ENCODE measurements around the gene XKR8.

The XKR8 gene

DNA sequence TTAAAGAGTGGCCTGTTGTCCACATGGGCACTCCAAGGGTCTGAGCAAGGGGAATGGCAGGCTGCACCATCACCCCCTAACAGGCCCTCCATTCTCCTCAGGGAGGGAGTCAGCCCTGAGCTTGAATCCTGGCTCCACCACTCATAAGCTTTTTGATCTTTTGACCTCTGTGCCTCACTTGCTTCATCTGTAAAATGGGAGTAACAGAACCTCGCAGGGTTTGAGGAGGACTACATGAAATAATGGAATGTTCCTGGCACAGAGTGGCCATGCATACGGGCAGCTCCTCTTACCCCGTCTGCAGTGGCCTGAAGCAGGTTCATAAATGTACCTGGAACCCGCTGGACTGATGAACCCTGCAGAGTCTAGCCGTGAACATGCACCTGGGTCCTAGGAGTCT, 2.1 kb upstream of the XKR8 start:
- no peak for DNase-seq

DNA sequence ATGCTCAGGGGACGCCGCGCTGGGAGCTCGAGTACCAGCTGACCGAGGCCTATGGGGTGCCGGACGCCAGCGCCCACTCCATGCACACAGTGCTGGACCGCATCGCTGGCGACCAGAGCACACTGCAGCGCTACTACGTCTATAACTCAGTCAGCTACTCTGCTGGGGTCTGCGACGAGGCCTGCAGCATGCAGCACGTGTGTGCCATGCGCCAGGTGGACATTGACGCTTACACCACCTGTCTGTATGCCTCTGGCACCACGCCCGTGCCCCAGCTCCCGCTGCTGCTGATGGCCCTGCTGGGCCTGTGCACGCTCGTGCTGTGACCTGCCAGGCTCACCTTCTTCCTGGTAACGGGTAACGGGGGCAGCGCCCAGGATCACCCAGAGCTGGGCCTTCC, 1.3 kb upstream of the XKR8 start:
- no peak for DNase-seq

DNA sequence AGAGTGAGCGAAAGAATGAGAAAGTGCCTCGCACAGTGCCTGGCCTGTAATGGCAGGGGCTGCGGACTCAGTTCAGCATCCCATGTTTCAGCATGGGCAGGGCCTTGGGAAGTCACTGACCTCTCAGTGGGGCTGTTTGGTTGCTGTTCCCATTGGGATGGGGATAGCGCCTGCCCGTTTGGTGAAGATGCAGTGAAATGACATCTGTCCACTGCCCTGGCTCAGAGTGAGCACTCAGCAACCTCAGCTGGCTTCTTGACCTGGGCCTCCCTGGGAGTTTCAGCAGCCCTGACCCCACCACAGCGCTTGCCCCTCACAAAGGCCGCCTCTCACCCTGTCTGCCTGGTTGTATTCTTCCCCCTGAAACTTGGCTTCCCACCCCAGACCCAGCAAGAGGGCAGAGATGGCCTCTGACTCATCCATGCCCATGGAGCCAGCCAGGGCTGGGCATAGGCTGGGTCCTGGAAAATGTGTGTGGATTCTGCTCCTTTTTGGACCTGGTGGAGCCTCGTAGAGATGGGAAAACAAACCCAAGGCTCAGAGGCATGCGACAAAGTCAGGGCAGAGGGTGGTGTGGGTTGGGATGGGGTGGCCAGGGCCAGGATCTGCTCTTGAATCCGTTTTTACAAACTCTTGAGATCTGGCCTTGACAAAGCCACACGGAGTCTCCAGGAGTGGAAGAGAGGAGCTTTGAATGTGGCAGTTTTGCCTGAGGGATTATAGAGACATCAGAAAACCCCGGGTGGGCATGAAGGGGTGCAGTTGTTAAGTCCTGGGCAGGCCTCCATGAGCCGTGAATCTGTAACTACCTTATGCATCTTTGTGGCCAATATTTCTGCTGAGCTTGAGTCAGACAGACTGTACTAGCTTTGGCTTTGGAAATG, 1.2 kb downstream of the XKR8 start:
- no peak for DNase-seq

DNA sequence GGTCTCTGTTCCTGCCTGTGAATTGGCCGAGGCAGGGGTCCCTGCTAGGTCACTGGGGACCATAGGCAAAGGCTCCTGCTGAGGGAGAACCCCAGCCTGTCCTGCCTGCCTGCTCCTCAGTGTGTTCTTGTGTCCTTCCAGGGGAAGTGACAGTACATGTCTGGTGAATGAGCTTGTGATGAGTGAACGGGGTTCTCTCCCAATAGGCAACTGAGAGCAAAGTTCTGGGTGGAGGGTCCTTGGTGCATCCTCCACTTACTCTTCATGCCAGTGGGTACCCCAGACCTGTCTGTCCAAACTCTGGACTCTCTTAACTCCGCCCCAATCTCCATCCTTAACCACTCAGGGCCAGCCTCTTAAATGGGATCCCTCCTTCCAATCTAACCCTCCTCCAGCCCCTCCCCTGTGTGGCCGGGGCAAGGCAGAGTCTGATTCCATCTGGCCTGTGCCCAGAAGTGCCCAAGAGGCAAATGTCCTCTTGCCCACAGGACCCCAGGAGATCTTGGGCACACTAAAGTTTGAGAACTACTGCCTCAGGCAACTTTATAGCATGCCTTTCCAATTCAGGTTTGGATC, 2.0 kb downstream of the XKR8 start:
- no peak for DNase-seq

DNA sequence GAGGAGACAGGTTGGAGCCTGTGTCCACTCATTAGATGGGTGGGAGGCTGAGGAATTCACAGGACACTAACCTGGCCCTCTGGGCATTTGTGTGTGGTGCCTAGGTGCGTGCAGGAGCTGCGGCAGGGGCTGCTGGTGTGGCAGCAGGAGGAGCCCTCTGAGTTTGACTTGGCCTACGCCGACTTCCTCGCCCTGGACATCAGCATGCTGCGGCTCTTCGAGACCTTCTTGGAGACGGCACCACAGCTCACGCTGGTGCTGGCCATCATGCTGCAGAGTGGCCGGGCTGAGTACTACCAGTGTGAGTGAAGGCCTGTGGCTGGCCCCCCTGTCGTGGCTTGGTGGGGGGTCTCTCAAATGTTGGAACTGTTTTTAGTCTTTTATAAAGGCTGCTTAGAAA, 3.6 kb downstream of the XKR8 start:
- no peak for DNase-seq

DNA sequence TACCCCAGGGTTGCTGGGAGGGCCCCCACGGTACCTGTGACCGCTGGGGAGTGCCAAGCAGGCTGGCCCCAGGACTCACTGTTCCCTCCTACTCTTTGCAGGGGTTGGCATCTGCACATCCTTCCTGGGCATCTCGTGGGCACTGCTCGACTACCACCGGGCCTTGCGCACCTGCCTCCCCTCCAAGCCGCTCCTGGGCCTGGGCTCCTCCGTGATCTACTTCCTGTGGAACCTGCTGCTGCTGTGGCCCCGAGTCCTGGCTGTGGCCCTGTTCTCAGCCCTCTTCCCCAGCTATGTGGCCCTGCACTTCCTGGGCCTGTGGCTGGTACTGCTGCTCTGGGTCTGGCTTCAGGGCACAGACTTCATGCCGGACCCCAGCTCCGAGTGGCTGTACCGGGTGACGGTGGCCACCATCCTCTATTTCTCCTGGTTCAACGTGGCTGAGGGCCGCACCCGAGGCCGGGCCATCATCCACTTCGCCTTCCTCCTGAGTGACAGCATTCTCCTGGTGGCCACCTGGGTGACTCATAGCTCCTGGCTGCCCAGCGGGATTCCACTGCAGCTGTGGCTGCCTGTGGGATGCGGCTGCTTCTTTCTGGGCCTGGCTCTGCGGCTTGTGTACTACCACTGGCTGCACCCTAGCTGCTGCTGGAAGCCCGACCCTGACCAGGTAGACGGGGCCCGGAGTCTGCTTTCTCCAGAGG, 6.8 kb downstream of the XKR8 start:
- no peak for DNase-seq

DNA sequence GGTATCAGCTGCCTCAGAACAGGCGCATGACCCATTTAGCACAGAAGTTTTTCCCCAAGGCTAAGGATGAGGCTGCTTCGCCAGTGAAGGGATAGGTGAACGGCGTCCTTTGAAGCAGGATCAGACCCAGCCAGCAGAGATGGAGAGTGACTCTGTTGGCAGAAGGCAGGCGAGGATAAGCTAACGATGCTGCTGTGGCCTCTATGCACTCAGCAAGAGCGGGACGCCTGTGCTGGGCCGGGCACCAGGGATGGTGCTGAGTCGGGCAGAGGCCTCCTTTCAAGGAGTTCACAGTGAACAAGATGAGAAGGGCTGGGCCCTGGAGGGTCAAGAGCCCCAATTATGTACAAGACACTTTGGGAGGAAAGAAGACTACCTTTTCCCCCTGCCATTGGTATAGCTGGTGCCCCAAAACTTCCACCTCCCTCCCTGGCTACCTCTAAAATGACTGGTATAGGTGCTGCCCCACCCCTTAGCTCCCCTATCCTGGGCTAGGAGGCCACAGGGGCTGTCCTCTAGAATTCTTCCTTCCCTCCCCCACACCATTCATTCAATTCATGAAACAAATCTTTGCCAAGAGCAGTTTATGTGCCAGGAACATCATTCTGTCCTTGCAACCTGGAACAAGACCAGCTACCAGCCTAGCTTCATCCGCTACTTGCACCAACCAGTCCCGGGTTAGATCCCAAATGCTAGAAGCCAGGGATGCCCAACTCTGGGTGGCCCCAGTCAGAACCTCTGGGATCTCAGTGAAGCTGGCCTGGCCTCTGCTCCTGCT, 7.5 kb downstream of the XKR8 start:
- no peak for DNase-seq

DNA sequence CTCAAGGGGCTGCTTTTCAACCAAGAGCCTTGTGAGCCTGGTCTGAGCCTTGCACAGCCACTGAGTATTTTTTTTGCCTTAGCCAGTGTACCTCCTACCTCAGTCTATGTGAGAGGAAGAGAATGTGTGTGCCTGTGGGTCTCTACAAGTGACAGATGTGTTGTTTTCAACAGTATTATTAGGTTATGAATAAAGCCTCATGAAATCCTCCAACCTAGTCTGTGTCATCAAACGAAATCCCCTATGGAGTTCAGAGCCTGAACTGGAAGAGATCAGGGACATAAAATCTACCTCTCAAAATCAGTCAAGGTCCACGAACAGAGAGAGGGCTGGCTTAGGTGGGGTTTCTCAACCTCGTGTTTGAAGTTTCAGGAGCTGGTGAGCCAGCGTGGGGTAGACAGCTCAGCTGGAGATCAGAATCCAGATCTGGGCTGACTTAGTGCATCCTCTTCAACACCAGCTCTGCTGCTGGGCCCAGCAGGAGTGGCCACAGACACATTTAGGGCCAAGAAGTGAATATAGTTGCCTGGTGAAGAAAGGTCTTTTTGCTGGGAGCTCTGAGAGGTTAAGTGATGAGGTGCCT, 8.2 kb downstream of the XKR8 start:
- DNase-seq = no peak

DNA sequence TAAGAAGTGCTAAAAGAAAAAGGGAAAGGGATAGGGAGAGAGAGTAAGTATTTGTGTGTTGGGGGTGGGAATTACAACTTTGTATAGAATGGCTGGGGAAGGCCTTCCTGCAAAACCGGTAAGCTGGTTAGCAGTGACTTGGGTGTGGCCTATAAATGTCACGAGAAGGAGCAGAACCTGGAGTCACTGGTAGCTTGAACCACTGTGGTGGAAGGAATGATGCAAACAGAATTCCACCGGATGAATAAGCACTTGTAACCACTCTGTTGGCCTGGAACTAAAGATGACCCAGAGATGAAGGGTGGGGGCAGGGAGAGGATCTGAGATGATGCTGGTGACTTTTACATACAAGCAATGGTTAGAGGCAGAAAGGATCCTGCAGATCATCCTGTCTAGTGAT, 8.9 kb downstream of the XKR8 start:
- DNase-seq = no peak

DNA sequence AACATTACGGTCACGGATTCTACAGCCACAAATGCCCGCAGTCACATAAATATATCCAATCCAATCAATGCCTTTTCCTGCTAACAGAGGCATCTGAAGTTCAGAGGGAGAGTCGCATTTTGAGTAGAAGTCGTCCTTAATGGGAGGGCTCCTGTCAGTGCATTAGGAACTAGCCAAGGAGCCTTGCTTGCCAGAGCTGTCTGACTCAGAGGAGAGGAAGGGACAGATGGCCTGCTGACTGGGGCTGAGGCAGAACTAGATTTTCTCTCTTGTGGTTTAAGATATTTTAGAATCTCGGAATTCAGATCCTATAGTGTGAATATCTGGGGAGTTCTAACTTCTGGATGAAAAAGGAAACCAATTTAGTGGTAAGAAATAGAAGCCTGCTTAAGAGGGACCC, 10.6 kb downstream of the XKR8 start:
- no peak for DNase-seq

DNA sequence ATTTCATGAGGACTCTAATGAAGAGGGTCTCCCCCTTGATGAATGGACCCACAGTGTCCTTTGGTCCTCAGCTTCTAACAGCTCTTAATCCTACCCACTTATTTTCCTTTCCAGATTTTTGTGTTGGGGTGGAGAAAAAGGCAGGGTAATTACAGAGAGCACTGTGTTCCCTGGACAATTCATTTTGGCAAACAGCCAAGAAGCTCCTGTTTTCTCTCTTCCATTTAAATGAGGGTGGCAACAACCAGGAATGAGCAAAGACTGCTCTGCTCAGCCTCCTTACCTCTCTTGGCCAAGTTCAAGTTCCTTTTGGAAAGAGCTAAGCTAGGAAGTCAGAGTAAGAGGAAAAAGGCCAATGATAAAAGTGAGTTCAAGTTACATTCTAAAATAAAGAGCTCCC, 11.9 kb downstream of the XKR8 start:
- DNase-seq = no peak

DNA sequence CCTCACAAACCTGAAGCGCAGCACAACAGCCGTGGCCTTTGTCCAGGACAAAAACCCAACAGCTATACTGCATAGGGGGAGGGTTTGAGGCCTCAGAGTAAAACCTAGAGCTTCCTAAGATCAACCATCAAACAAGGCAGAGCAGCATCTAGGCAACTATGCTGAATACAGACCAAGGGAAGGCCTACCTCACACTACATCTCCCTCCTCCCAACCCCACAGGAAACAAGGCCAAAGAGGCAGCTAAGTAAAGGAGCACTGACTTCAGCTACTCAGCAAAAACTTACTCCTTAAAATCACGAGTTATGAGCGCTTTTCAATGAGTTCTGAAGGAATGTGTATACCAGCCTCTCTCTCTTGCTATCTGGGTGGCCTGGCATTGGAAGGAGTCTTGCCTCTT, 12.4 kb downstream of the XKR8 start:
- no peak for DNase-seq

DNA sequence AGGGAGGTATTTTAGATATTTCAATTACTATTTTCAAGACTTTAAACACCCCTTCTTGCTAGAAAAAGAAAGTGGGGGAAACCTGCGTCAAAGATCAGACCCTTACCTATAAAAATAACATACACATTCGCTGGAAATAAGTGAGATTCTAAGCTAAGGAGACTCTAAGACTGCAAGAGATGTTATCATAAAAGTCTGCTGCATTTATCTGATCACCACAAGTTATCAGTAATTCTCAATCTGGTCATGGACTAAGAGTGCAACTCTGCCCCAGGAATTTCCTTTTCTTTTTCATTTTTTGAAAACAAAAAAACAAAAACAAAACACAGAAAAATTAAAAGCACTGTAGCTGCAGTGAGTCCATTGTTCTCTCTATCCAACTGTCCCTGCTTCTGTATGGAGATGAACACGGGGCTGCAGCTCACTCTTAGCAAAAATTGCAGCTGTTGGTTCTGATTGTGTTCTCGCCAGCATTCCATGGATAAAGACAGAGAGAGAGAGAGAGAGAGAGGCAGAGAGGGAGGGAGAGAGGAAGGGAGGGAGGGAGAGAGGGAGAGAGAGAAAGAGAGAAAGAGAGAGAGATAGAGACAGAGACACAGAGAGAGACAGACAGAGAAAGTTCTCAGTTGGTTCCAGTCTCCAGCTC, 14.1 kb downstream of the XKR8 start:
- DNase-seq = no peak

DNA sequence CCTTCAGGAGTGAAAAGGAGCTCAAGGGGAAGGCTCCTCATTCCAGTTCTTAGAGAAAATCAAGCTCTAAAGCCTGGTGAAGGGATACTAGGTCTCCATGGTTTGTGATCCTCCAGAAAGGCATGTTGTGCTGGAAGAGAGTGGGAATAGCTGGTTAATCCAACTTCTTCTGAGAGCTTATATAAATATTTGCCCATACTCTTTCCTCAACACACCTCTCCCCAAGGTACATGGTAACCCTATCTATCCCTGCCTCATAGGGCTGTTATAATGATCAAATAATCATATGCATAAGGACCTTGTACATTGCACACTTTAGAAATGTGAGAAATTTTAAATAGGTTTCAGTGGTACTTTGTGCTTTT, 14.6 kb downstream of the XKR8 start:
- no peak for DNase-seq

DNA sequence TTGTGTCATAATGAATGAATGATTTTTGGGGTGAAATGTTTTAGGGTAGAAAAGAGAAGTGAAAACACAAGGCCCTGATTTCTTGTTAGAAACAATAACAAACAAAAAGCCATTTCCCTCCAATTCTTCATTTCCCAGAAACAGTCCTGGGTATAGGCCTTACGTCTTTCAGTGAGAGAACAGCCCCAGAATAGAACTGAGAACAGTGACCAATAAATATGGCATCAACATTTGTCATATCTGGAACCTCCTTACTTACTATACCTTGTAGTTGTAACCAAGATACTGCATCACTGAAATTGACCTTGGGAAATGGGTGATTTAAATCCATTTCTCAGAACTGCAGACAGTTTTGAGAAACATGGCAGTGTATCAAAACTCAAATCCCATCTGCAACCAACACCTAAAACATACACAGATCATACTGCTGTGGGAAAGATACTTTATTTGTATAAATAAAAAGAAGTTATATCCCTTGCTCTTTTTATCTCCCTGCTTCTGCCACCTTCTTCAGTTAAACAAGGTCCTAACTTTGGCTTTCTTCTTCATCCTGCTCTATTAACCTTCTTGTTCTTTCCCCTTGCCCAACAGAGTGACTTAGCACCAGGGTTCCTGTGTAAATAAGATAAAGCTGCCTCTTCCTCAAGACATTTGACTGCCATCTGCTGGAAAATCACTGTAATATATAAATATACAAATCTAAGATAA, 19.5 kb downstream of the XKR8 start:
- DNase-seq = no peak

DNA sequence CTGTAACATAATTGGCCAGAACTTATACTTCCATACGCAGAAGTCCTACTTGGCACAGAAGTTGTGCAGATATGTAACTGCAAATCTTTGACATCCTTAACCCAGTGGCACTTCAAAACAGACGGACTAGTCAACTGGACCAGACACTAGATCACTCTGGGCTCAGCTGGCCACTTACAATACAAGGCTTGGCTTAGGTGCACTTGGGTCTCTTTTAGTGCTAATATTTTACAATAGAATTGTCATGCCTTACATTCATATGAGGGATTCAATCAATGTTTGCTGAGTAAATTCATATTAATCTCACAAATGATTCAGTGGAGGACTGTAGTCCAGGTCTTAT, 20.1 kb downstream of the XKR8 start:
- no peak for DNase-seq

DNA sequence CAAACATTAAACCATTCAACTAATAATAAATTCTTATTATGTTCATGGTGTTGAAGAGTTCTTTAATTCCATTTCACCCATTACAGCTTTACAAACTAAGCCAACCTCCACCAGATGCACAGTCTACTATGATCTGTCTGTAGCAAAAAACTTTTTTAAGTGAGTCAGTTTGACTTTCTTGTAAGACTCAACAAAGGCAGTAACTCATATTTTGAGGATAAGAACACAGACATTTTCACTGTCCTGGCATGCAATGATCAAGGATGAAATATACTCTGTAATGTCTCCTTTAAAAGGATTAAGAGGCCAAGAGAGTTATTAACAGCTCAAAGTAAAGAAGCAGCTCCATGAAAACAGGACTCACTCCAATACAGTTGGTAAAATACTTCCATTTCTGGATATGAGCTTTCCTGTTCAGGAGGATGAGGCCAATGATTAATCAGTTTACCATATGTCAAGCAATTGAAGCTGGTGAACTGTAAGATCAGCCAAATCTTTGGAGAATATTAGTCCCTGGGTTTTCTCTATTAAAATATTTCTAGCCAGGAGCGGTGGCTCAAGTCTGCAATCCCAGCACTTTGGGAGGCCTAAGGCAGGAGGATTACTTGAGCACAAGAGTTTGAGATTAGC, 20.6 kb downstream of the XKR8 start:
- no peak for DNase-seq

DNA sequence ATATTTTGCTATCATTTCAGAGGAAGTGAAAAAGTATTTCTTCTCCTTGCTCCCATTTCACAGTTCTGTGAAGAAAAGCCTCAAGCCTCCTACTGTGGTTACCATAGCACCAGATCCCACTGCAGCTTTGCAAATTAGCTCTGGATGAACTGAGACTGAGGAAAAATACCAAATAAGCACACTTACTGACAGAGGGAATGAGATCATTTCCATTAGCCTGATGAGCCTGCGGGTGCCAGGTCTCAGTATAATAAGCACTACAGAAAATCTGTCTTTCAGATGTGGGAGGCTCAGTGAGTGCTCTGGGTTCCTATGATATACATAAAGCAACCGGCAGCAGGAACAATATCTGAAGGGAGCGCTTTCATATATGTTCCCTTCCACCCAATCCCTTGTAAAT, 21.4 kb downstream of the XKR8 start:
- DNase-seq = no peak

DNA sequence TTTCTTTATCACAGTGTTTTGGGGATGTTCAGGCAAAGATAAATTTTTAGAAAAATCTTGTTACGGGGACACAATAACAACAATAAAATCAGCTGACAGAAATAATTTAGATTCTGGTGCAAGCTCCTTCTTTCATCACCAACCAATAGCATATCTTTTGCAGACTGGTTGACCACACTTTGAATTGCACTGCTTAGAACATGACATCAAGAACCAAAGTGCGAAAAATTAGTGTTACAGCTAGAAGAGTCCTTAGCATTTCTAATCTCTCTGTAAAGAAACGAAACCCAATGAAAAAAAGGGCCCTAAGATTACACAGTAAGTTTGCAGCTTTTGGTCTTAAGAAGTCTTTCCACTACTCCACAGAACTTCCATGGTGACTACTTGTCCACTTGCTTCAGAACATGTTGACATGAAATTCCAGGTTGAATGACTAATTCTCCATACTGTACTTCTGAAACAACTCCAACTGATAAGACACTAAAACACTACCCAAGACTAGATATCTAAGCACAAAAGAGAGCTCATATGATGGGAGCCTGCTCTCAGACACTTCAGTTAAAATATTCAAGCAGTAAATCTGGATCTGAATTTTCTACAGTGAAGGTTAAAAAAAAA, 31.3 kb downstream of the XKR8 start:
- DNase-seq = no peak

DNA sequence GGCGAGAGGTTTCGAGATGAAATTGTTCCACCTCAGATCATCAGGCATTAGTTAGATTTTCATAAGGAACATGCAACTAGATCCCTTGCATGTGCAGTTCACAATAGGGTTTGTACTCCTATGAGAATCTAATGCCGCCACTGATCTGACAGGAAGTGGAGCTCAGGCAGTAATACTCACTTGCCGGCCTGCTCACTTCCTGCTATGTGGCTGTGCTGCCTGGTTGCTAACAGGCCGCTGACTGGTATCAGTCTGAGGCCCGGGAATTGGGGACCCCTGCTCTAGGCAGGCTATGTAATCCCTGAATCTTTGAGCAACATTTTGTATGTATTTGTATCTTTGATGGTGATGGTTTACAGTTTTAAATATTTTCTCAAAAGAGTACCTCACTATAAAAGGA, 32.5 kb downstream of the XKR8 start:
- DNase-seq = peak in 2 of 4 experiments; percentile 28 to 40

DNA sequence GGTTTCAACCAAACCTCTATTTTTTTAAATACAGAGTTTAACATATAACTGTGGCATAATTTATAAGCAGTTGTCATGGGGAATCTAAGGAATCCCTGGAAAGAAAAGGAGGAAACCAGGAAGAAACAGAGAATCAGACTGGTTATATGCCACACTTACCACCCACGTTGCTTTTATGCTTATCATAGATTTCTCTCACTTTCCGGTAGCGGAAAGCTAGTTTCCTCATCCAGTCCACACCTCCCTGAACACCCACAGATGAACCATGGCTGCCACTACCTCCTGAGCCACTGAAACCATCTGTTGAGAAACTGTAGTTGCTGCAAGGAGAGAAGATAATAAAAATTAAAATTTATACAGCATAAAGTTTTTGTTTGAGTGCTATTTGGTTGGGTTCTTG, 33.5 kb downstream of the XKR8 start:
- no peak for DNase-seq

Data from activated naive CD4-positive, alpha-beta T cell (primary cell).